Type B pancreatic cell (in vitro differentiated cells): ENCODE measurements around the gene MRPL28. TPM values are rescaled to one million over a fixed set of nuclear protein-coding genes. Genes with fewer than 3 reads are reported as not detected.

Experiments used
- DNase-seq: peaks from one replicate; pipeline ENCODE4 v3.0.0; 2021; ENCODE audit warnings: mixed read lengths; ENCODE audit not compliant: unreplicated experiment; ENCODE audit errors: extremely low spot score
- H3K27ac Mint-ChIP-seq: 2 replicates; pipeline ENCODE4 v1.8.0; 2021; ENCODE audit warnings: mild to moderate bottlenecking, mixed read lengths
- H3K27me3 Mint-ChIP-seq: 2 replicates; pipeline ENCODE4 v1.8.0; 2021; ENCODE audit warnings: mixed read lengths
- H3K36me3 Mint-ChIP-seq: 2 replicates; pipeline ENCODE4 v1.8.0; 2021; ENCODE audit warnings: mixed read lengths
- H3K4me1 Mint-ChIP-seq: one replicate; pipeline ENCODE4 v1.8.0; 2021; ENCODE audit warnings: mixed read lengths; ENCODE audit not compliant: unreplicated experiment
- H3K4me3 Mint-ChIP-seq: 2 replicates; pipeline ENCODE4 v1.8.0; 2021; ENCODE audit warnings: mild to moderate bottlenecking, mixed read lengths
- H3K9me3 Mint-ChIP-seq: 2 replicates; pipeline ENCODE4 v1.8.0; 2021; ENCODE audit warnings: mixed read lengths
- total RNA-seq: library from RNA; stranded (reverse); gene quantifications from 2 replicates; pipeline ENCODE4 v1.2.1, GENCODE V29; 2021; ENCODE audit warnings: low replicate concordance
- TF ChIP-seq, protein P1 (sequence below): fragments of 200-600 bp; sonication (generic); conservative IDR thresholded peaks from 2 replicates; pipeline ENCODE4 v1.5.0; 2021; ENCODE audit warnings: antibody characterized with exemption, mild to moderate bottlenecking

Gene MRPL28
- total RNA-seq, 1 donor from 2014 or later: 75.3 TPM

DNA sequence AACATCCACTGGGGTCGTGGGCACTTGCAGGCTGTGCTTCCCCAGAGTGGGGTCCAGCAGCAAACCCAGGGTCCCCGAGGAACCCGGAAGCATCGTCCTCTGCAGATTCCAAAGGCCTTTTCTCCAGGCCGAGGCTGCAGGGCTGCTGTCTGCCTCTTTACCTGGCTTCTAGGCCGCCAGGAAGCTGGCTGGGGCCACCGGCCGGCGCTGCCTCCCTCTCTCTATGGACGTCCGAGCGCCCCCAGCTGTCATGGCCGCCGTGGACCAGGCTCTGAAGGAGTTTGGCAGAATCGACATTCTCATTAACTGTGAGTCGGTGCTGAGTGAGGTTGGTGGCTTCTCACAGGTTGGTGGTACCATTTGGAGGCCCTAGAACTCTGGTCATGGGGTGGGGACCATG lies 36.9 kb upstream of the MRPL28 start:
- Mint-ChIP-seq H3K4me1 (peaks cover 4% of the 10 kb centered on the region), H3K27me3 (no peaks in the 10 kb centered on the region), H3K36me3 (no peaks in the 10 kb centered on the region), H3K27ac (no peak overlapping the region), H3K9me3 (no peaks in the 10 kb centered on the region), H3K4me3 (no peak overlapping the region)
- TF ChIP-seq, protein P1, sequence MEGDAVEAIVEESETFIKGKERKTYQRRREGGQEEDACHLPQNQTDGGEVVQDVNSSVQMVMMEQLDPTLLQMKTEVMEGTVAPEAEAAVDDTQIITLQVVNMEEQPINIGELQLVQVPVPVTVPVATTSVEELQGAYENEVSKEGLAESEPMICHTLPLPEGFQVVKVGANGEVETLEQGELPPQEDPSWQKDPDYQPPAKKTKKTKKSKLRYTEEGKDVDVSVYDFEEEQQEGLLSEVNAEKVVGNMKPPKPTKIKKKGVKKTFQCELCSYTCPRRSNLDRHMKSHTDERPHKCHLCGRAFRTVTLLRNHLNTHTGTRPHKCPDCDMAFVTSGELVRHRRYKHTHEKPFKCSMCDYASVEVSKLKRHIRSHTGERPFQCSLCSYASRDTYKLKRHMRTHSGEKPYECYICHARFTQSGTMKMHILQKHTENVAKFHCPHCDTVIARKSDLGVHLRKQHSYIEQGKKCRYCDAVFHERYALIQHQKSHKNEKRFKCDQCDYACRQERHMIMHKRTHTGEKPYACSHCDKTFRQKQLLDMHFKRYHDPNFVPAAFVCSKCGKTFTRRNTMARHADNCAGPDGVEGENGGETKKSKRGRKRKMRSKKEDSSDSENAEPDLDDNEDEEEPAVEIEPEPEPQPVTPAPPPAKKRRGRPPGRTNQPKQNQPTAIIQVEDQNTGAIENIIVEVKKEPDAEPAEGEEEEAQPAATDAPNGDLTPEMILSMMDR: no peak
- no peak for DNase-seq

DNA sequence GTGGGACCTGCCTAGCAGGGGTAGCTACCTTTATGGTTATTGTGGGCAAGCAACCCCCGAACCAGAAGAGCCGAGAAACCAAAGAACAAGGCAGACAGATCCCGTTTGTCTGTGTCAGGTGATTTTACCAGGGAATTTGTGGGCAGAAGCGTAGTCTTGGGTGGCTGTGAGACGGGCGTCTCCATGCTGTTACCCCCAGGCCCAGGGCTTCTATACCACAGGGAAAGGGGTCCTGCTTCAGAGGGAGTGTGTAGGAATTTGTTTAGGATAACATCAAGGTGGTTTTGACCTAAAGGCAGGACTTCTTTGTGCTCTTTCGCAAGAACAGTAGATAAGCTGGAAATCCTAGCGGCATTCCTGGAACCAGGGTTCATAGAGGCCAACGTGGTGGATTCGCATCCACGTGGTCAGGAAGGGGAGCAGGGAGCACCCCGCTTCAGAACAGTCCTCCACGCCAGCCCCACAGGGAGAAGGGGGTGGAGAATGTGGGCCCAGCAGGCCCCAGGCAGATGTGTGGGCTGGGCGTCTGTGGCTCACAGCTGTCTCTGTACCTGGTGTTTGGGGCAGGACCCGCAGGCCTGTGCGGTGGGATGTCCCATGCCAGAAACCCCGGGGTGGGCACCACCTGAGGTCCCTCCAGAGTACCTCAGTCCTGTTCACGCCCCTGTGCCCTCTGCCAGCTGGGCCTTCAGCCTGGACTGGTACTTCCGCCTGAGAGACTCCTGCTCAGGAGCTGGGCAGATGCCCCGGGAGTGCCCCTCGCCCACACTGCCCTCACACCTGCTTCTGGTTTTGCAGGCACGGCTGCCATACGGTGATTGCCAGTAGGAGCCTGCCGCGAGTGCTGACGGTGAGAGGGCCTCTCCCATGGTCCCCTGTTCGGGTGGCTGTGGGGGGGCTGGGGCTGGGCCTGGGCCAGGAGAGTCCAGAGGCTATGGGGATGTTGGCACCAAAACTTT lies 35.5 kb upstream of the MRPL28 start:
- Mint-ChIP-seq H3K4me1 (peaks cover 4% of the 10 kb centered on the region), H3K4me3 (no peak overlapping the region), H3K9me3 (no peaks in the 10 kb centered on the region), H3K27ac (no peak overlapping the region), H3K27me3 (no peaks in the 10 kb centered on the region), H3K36me3 (no peaks in the 10 kb centered on the region)
- no peak for DNase-seq
- TF ChIP-seq, protein P1: no peak

DNA sequence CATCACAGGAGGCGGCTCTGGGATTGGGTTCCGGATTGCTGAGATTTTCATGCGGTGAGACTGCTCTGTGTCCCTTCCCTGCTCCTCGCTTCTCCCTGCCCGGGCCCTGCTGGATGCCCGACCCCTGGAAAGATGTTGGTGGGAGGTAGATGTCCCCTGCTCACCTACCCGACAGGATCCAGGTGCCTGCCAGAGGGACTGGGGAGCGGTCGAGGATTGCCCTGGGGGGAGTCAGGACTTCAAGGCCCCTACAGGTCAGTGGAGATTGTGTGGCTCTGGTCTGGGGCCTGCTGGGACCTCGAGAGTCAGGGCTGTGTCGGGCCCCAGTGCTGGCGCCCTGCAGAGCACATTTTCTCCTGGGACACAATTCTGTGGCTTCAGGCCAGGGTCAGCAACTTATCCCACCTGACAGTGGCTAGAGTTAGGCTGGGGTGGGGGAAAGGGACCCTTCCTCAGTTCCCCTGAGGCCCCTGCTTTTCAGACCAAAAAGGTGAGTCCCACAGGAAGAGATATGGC lies 34.7 kb upstream of the MRPL28 start:
- TF ChIP-seq, protein P1: no peak

DNA sequence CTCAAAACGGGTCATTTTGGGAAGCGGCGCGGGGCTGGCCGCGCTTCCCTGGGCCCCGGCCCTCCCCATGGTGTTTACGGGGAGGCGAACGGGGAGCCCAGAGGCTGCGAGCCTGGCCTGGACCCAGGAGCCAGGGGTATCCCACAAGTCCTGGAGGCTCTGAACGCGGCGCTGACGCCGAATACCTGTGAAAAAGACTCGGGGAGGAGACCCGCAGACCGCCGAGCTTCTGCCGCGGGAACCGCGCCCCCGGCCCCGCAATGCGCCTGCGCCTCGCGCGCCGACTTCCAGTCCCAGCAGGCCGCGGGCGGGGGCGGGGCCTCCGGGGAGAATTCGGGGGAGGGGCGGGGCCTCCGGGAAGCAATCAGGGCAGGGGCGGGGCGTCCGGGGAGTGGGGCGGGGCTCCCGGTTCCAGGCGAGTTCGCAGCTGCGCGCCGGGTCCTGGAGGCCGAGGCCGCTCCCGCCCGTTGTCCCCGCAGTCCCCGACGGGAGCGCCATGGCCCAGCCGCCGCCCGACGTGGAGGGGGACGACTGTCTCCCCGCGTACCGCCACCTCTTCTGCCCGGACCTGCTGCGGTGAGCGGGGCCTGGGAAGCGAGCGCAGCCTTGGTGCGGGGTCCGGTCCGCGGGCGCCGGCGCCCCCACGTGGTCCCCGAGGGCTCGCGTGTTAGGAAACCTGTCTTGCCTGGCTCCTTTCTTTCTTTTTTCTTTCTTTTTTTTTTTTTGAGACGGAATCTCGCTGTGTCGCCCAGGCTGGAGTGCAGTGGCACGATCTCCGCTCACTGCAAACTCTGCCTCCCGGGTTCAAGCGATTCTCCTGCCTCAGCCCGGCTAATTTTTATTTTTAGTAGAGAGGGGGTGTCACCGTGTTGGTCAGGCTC lies 31.4 kb upstream of the MRPL28 start, which contains the start of gene DECR2:
TSS of gene DECR2 (plus strand) at position 418 of the 881 bp plus-strand sequence. CDS start at position 497, 79 bp downstream.
- Mint-ChIP-seq H3K9me3 (no peaks in the 10 kb centered on the region), H3K27me3 (no peaks in the 10 kb centered on the region), H3K27ac (peak within 1 kb of the TSS; percentile 82), H3K4me3 (peak within 1 kb of the TSS; percentile 86), H3K4me1 (peaks cover 6% of the 10 kb centered on the region), H3K36me3 (no peaks in the 10 kb centered on the region)
- TF ChIP-seq, protein P1: peak; percentile 53
- peak; percentile 98 for DNase-seq

More for the DNA sequence above, 34.7 kb upstream of the MRPL28 start:
- Mint-ChIP-seq H3K27ac (no peak overlapping the region), H3K36me3 (no peaks in the 10 kb centered on the region), H3K4me3 (no peak overlapping the region), H3K27me3 (no peaks in the 10 kb centered on the region), H3K4me1 (peaks cover 8% of the 10 kb centered on the region), H3K9me3 (no peaks in the 10 kb centered on the region)
- no peak for DNase-seq

DNA sequence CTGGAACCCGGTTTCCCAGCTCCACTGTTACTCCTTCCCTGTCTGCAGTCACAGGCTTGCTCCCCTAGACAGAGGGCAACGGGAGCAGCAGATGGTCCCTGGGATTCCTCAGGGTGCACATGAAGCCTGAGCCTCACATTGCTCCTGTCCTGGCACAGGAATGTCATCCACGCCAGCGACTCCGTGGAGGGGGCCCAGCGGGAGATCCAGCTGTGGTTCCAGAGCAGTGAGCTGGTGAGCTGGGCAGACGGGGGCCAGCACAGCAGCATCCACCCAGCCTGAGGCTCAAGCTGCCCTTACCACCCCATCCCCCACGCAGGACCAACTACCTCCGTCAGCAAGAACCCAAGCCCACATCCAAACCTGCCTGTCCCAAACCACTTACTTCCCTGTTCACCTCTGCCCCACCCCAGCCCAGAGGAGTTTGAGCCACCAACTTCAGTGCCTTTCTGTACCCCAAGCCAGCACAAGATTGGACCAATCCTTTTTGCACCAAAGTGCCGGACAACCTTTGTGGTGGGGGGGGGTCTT lies 29.8 kb upstream of the MRPL28 start:
- no peak for DNase-seq
- Mint-ChIP-seq H3K4me1 (peaks cover 12% of the 10 kb centered on the region), H3K27ac (peak overlapping the region; percentile 79), H3K36me3 (no peaks in the 10 kb centered on the region), H3K27me3 (no peaks in the 10 kb centered on the region), H3K4me3 (peak overlapping the region; percentile 85), H3K9me3 (no peaks in the 10 kb centered on the region)
- TF ChIP-seq, protein P1: no peak
